Mesenchymal stem cell (in vitro differentiated cells and primary cell): Measurements from ENCODE around the gene EXD3.

Experiments
- DNase-seq: peaks from one replicate; pipeline ENCODE4 v3.0.0-alpha.2; 2013
- H2AFZ ChIP-seq: one replicate; pipeline ENCODE4 v1.6.1; 2013; ENCODE audit warnings: low read depth, mild to moderate bottlenecking, control low read depth, inconsistent platforms, low read length, moderate library complexity
- H2AK5ac ChIP-seq: 2 replicates; pipeline ENCODE4 v1.6.1; 2013; ENCODE audit warnings: low read length, moderate library complexity, mild to moderate bottlenecking, inconsistent platforms; ENCODE audit not compliant: severe bottlenecking
- H2BK120ac ChIP-seq: one replicate; pipeline ENCODE4 v1.6.1; 2013; ENCODE audit warnings: low read depth, mild to moderate bottlenecking, inconsistent platforms, low read length, moderate library complexity
- H2BK12ac ChIP-seq, 2 experiments: one replicate each; pipeline ENCODE4 v1.6.1; 2013; ENCODE audit warnings: inconsistent platforms in 2 of 2, low read length in 2 of 2, mild to moderate bottlenecking in 2 of 2, moderate library complexity in 2 of 2, control low read depth in 1 of 2
- H2BK15ac ChIP-seq: one replicate; pipeline ENCODE4 v1.6.1; 2013; ENCODE audit warnings: mild to moderate bottlenecking, low read depth, inconsistent platforms; ENCODE audit not compliant: poor library complexity, severe bottlenecking
- H2BK5ac ChIP-seq: 2 replicates; pipeline ENCODE4 v1.6.1; 2013; ENCODE audit warnings: low read depth, mild to moderate bottlenecking, low read length, control low read depth, inconsistent platforms; ENCODE audit not compliant: poor library complexity, severe bottlenecking
- H3K14ac ChIP-seq, 2 experiments: one replicate each; pipeline ENCODE4 v1.6.1; 2013; ENCODE audit warnings: inconsistent platforms in 2 of 2, low read length in 2 of 2, control low read depth in 1 of 2, mild to moderate bottlenecking in 1 of 2, moderate library complexity in 1 of 2
- H3K18ac ChIP-seq, 2 experiments: one replicate each; pipeline ENCODE4 v1.6.1; 2013; ENCODE audit warnings: inconsistent platforms in 2 of 2, low read length in 2 of 2, control low read depth in 1 of 2, low read depth in 1 of 2, mild to moderate bottlenecking in 1 of 2
- H3K23ac ChIP-seq, 2 experiments: one replicate each; pipeline ENCODE4 v1.6.1; 2013; ENCODE audit warnings: inconsistent platforms in 2 of 2, low read length in 2 of 2, mild to moderate bottlenecking in 2 of 2, moderate library complexity in 2 of 2, control low read depth in 1 of 2
- H3K27ac ChIP-seq: 2 replicates; pipeline ENCODE4 v1.5.1; 2013; ENCODE audit warnings: mild to moderate bottlenecking, moderate library complexity, low read length, control low read depth, inconsistent platforms; ENCODE audit not compliant: poor library complexity, severe bottlenecking
- H3K27me3 ChIP-seq, 2 experiments: 2 replicates each; pipeline versions ENCODE4 v1.6.1 to v1.7.0; 2013; ENCODE audit warnings: low read length in 2 of 2, mild to moderate bottlenecking in 2 of 2, moderate library complexity in 2 of 2, control low read depth in 1 of 2, inconsistent platforms in 1 of 2; ENCODE audit not compliant: control insufficient read depth in 1 of 2, insufficient read depth in 1 of 2
- H3K36me3 ChIP-seq, 2 experiments: 2 replicates each; pipeline versions ENCODE4 v1.6.1 to v1.7.0; 2013; ENCODE audit warnings: low read length in 2 of 2, control low read depth in 1 of 2, inconsistent platforms in 1 of 2, low read depth in 1 of 2, mild to moderate bottlenecking in 1 of 2; ENCODE audit not compliant: insufficient read depth in 2 of 2, control insufficient read depth in 1 of 2
- H3K4ac ChIP-seq, 2 experiments: one replicate each; pipeline ENCODE4 v1.6.1; 2013; ENCODE audit warnings: inconsistent platforms in 2 of 2, low read length in 2 of 2, mild to moderate bottlenecking in 2 of 2, moderate library complexity in 2 of 2, control low read depth in 1 of 2, low read depth in 1 of 2
- H3K4me1 ChIP-seq: 2 replicates; pipeline ENCODE4 v1.6.1; 2013; ENCODE audit warnings: low read depth, low read length, control low read depth; ENCODE audit not compliant: control insufficient read depth, insufficient read depth
- H3K4me2 ChIP-seq: 2 replicates; pipeline ENCODE4 v1.6.1; 2013; ENCODE audit warnings: low read length, mild to moderate bottlenecking, inconsistent platforms; ENCODE audit not compliant: poor library complexity, severe bottlenecking
- H3K4me3 ChIP-seq, 2 experiments: 2 replicates each; pipeline versions ENCODE4 v1.5.1 to v1.7.0; 2013; ENCODE audit warnings: low read length in 2 of 2, mild to moderate bottlenecking in 2 of 2, control low read depth in 1 of 2, low read depth in 1 of 2; ENCODE audit not compliant: insufficient read depth in 1 of 2
- H3K79me1 ChIP-seq: replicated peaks from 2 replicates; pipeline ENCODE4 v1.6.1; 2013; ENCODE audit warnings: mild to moderate bottlenecking, control low read depth, low read length, inconsistent platforms; ENCODE audit not compliant: poor library complexity, severe bottlenecking
- H3K9ac ChIP-seq: 2 replicates; pipeline ENCODE4 v1.7.0; 2013; ENCODE audit warnings: mild to moderate bottlenecking, low read length, moderate library complexity
- H3K9me3 ChIP-seq: 2 replicates; pipeline ENCODE4 v1.7.0; 2013; ENCODE audit warnings: mild to moderate bottlenecking, low read length; ENCODE audit not compliant: control insufficient read depth
- H4K8ac ChIP-seq: one replicate; pipeline ENCODE4 v1.6.1; 2013; ENCODE audit warnings: inconsistent platforms, mild to moderate bottlenecking, low read length, moderate library complexity
- H4K91ac ChIP-seq: one replicate; pipeline ENCODE4 v1.6.1; 2013; ENCODE audit warnings: mild to moderate bottlenecking, low read length, inconsistent platforms
- WGBS: methylation state at CpG from one replicate; pipeline ENCODE4 v1.1.7; 2013; ENCODE audit warnings: mixed read lengths; 5-methylcytosine and 5-hydroxymethylcytosine counted together

Gene EXD3

DNA sequence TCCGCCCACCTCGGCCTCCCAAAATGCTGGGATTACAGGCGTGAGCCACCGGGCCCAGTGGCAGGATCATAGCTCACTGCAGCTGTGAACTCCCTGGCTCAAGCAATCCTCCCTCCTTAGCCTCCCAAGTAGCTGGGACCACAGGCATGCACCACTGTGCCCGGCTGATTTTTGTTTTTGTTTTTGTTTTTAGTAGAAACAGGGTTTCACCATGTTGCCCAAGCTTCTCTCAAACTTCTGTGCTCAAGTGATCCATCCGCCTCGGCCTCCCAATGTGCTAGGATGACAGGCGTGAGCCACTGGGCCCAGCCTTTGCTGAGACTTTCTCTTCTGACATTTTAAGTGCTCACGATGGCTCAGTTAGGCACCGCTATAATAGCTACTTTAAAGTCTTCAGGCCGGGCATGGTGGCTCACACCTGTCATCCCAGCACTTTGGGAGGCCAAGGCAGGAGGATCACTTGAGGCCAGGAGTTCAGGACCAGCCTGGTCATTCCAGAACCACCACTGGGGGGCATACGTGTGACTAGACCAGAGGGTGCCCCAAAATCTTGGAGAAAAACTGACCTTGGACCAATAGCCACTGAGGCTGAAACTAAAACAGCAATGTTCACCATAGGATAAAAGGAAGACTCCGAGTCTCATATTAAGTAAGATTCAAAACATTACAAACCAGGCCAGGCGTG lies 21.3 kb upstream of the EXD3 start:
- H2BK5ac ChIP-seq = peak overlapping the region; percentile 25
- H3K4ac ChIP-seq = no peak overlapping the region
- H3K4me2 ChIP-seq = no peak overlapping the region
- no peak overlapping the region for H3K14ac ChIP-seq
- no peak overlapping the region for H2AFZ ChIP-seq
- no peaks in the 10 kb centered on the region for H3K79me1 ChIP-seq
- H3K23ac ChIP-seq = no peak overlapping the region
- H2AK5ac ChIP-seq = no peak overlapping the region
- 84% methylated on average over 14 of the region's 14 CpGs for WGBS
- H2BK120ac ChIP-seq = no peak overlapping the region
- no peaks in the 10 kb centered on the region for H3K9me3 ChIP-seq
- peaks cover 0 to 11% of the 10 kb centered on the region in 2 experiments for H3K27me3 ChIP-seq
- peaks cover 16% of the 10 kb centered on the region for H3K4me1 ChIP-seq
- no peak for DNase-seq
- H3K18ac ChIP-seq = no peak overlapping the region
- no peak overlapping the region for H4K8ac ChIP-seq
- H3K27ac ChIP-seq = no peak overlapping the region
- peaks cover 2 to 23% of the 10 kb centered on the region in 2 experiments for H3K36me3 ChIP-seq
- no peak overlapping the region for H4K91ac ChIP-seq
- H2BK15ac ChIP-seq = no peak overlapping the region
- H3K9ac ChIP-seq = no peak overlapping the region
- H2BK12ac ChIP-seq = no peak overlapping the region
- no peak overlapping the region for H3K4me3 ChIP-seq

DNA sequence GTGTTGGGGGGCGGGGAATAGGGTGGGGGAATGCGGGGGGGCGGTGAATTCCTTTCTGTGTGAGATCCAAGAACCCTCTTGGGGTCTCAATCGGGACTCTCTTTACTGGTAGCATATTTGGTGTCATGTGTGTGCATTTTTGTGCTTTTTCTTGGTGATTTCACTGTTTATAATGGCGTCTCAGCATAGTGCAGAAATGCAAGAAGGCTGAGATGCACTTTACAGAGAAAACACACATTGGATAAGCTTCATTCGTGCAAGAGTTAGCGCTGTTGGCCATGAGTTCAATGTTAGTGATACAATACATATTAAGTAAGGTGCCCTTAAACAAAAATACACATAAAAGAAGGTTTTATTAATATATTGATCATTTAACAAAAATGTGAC lies 19.0 kb upstream of the EXD3 start:
- H2BK15ac ChIP-seq = no peak overlapping the region
- DNase-seq = no peak
- no peak overlapping the region for H3K23ac ChIP-seq
- H3K4me1 ChIP-seq = peaks cover 17% of the 10 kb centered on the region
- H2AK5ac ChIP-seq = no peak overlapping the region
- no peak overlapping the region for H3K4me3 ChIP-seq
- H2AFZ ChIP-seq = no peak overlapping the region
- H3K14ac ChIP-seq = no peak overlapping the region
- H3K9me3 ChIP-seq = no peaks in the 10 kb centered on the region
- H3K36me3 ChIP-seq = peaks cover 0 to under 1% of the 10 kb centered on the region in 2 experiments
- H2BK12ac ChIP-seq = no peak overlapping the region
- H3K18ac ChIP-seq = no peak overlapping the region
- no peak overlapping the region for H3K9ac ChIP-seq
- H3K4ac ChIP-seq = no peak overlapping the region
- no peak overlapping the region for H2BK5ac ChIP-seq
- no peaks in the 10 kb centered on the region for H3K79me1 ChIP-seq
- H2BK120ac ChIP-seq = no peak overlapping the region
- H4K8ac ChIP-seq = no peak overlapping the region
- peaks cover 0 to 27% of the 10 kb centered on the region in 2 experiments for H3K27me3 ChIP-seq
- no peak overlapping the region for H3K4me2 ChIP-seq
- no peak overlapping the region for H4K91ac ChIP-seq
- no peak overlapping the region for H3K27ac ChIP-seq
- 19% methylated on average over 2 of the region's 7 CpGs for WGBS

DNA sequence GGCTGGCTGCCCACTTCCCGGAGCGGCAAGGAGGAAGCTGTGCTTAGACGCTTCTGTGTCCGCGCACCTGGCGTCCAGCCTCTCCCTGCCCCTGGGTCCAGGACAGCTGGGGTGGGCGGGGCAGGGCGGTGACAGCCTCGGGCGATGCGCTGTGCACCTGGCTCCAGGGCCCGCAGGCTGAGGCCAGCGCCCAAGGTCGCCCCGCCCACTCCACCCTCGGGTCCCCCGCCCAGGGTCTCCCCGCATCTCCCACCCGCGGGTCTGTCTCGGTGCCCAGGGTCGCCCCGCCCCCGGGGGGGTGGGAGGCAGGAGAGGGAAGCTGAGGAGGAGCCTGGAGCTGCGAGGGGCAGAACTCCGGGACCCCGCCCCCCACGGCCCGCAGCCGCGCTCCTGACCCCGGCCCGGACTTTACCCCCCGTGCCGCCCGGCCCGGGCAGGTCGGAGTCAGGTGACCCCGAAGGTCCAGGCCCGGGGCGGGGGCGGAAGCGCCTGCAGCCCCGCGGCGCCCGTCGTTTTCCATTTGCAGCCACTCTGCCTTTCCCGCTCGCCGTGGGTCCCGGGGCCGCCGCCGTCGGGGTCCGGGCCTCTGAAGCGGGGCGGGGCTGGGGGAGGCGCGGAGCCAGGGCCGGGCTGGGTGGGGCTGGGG lies 18.4 kb upstream of the EXD3 start, which contains the start of gene ENTPD8:
TSS of gene ENTPD8 (minus strand) at position 69 of the 646 bp plus-strand sequence. CDS start 3,072 bp downstream, outside the sequence.
- Histone ChIP-seq H3K9ac (no peak within 1 kb of the TSS), H3K9me3 (no peaks in the 10 kb centered on the region), H3K14ac (no peak within 1 kb of the TSS), H3K27ac (no peak within 1 kb of the TSS), H4K91ac (no peak within 1 kb of the TSS), H2BK5ac (no peak within 1 kb of the TSS), H2BK12ac (no peak within 1 kb of the TSS), H3K79me1 (no peaks in the 10 kb centered on the region), H2BK120ac (no peak within 1 kb of the TSS), H3K4ac (no peak within 1 kb of the TSS), H3K4me1 (peaks cover 22% of the 10 kb centered on the region), H2AK5ac (no peak within 1 kb of the TSS), H3K18ac (no peak within 1 kb of the TSS), H4K8ac (no peak within 1 kb of the TSS), H2BK15ac (no peak within 1 kb of the TSS), H3K23ac (no peak within 1 kb of the TSS), H3K4me3 (peak within 1 kb of the TSS; percentile 16 to 37), H3K4me2 (peak within 1 kb of the TSS; percentile 77), H2AFZ (no peak within 1 kb of the TSS), H3K36me3 (no peaks in the 10 kb centered on the region), H3K27me3 (peaks cover 0 to 31% of the 10 kb centered on the region in 2 experiments)
- no peak for DNase-seq
- 0% methylated on average over 19 of the region's 62 CpGs for WGBS

DNA sequence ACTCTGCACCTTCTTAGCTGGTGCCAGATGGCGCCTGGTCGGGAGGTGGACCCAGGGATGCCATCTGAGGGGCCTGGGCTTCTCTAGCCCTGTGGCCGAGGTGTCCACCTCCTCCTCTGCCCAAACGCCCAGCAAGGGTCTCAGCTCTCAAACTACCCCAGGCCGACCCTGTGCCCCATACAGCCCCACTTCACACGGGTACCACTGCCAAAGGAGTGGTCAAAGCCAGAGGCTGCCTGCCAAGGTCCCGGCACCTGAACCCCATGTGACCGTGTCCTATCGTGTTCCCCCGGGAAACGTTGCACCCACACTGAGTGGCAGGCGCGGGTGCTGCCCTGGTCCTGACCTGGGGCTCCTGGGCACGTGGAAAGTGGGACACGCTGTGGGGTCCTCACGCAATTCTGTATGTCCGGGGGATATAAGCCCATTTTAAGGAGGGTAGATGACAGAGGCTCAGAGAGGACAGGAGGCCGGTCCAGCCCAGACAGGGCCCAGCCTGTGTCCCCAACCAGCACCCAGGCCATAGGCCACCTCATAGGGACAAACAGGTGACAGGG lies 16.3 kb upstream of the EXD3 start:
- Histone ChIP-seq H4K8ac (no peak overlapping the region), H3K27ac (no peak overlapping the region), H3K36me3 (no peaks in the 10 kb centered on the region), H3K9ac (no peak overlapping the region), H3K79me1 (no peaks in the 10 kb centered on the region), H2BK12ac (no peak overlapping the region), H3K4me3 (no peak overlapping the region), H3K4ac (no peak overlapping the region), H2AK5ac (no peak overlapping the region), H3K14ac (no peak overlapping the region), H2BK5ac (no peak overlapping the region), H2BK120ac (no peak overlapping the region), H2AFZ (no peak overlapping the region), H3K18ac (no peak overlapping the region), H3K23ac (no peak overlapping the region), H3K27me3 (peaks cover 0 to 31% of the 10 kb centered on the region in 2 experiments), H3K4me2 (no peak overlapping the region), H3K4me1 (peaks cover 32% of the 10 kb centered on the region), H4K91ac (no peak overlapping the region), H3K9me3 (no peaks in the 10 kb centered on the region), H2BK15ac (no peak overlapping the region)
- WGBS = 83% methylated on average over 18 of the region's 18 CpGs
- no peak for DNase-seq
